Colonic mucosa (tissue), 4 donors: Measurements from ENCODE around the gene GFER. TPM values are rescaled to one million over a fixed set of nuclear protein-coding genes. Genes with fewer than 3 reads are reported as not detected.
"Not testable (repeated sequence)": the region's sequence is repeated elsewhere in the genome, so short reads cannot be mapped to it uniquely, and the experiment has no call there.

Experiments
- DNase-seq: peaks from one replicate; pipeline ENCODE4 v3.0.0-alpha.2; 2020
- H3K27ac ChIP-seq: fragments of 200-600 bp; one replicate; pipeline ENCODE4 v1.8.0; 2021
- H3K27me3 ChIP-seq: fragments of 200-600 bp; one replicate; pipeline ENCODE4 v1.8.0; 2021
- H3K36me3 ChIP-seq: fragments of 200-600 bp; one replicate; pipeline ENCODE4 v1.8.0; 2021
- H3K4me1 ChIP-seq: fragments of 200-600 bp; one replicate; pipeline ENCODE4 v1.8.0; 2021; ENCODE audit warnings: mild to moderate bottlenecking
- H3K4me3 ChIP-seq: fragments of 200-600 bp; one replicate; pipeline ENCODE4 v1.8.0; 2021
- H3K9ac ChIP-seq, 2 donors: one replicate each; pipeline ENCODE4 v1.7.0; 2013; ENCODE audit warnings: control low read depth in 2 of 2, low read depth in 2 of 2, low read length in 2 of 2
- H3K9me3 ChIP-seq: fragments of 200-600 bp; one replicate; pipeline ENCODE4 v1.8.0; 2021
- intact Hi-C: fragments of 100-400 bp; cut with DNase I; formaldehyde crosslinking; loops from one replicate; pipeline ENCODE4 v1.14.1; 2022
- total RNA-seq, 2 donors: library from RNA; stranded (reverse); fragmentation: NEBNext Ultra II Directional in 1 of 2; extraction: Animal tissue kit (Norgen Biotek cat#: 25700) in 1 of 2; gene quantifications; one replicate each; pipeline ENCODE4 v1.2.1, GENCODE V29; 2021
- TF ChIP-seq, protein P1 (sequence below): fragments of 200-600 bp; IDR thresholded peaks from one replicate; pipeline ENCODE4 v1.8.0; 2022; ENCODE audit warnings: antibody characterized with exemption, mild to moderate bottlenecking
- donor health status: healthy.
- donor health status: DM: no; HTN: no; CAD: no.
- donor health status: DM: no; HTN: no; CAD: no.

GFER gene
- total RNA-seq, 2 donors from 2014 or later = 76.6 to 79.5 TPM

DNA sequence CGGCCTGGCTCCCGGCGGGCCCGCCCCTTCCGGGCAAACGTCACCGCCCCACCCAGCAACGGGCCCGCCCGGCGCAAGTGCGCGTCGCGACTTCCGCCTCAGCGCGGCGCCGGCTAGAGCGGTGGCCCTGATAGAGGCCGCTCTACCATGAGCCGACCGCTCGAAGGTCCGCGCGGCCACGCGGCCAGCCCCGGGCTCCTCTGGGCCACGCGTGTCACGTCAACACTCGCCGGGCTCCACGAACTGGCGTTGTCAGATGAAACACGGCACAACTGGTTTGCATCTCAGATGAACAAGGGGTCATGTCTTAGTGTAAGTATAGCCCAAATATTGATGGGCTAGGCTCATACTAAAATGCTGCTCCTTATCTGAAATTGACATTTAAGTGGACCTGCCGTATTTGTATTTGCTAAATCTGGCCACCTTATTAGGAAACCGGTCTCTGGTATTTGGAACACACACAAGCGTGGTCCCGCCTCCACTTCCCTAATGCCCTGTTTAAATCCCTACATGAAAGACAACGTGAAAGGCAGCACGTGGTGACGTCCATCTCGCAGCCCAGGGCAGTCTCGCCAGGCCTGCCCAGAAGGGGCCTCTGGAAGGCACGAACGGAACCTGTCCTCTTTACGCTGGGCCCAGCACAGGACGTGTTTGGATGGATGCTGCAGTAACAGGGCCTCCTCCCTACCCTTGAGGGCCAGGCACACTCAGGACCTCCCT is 26.0 kb downstream of the GFER start, which contains the start of gene ZNF598:
TSS of gene ZNF598 (minus strand) at position 31 of the 720 bp plus-strand sequence.
- intact Hi-C loops = no loop called here
- TF ChIP-seq, protein P1, sequence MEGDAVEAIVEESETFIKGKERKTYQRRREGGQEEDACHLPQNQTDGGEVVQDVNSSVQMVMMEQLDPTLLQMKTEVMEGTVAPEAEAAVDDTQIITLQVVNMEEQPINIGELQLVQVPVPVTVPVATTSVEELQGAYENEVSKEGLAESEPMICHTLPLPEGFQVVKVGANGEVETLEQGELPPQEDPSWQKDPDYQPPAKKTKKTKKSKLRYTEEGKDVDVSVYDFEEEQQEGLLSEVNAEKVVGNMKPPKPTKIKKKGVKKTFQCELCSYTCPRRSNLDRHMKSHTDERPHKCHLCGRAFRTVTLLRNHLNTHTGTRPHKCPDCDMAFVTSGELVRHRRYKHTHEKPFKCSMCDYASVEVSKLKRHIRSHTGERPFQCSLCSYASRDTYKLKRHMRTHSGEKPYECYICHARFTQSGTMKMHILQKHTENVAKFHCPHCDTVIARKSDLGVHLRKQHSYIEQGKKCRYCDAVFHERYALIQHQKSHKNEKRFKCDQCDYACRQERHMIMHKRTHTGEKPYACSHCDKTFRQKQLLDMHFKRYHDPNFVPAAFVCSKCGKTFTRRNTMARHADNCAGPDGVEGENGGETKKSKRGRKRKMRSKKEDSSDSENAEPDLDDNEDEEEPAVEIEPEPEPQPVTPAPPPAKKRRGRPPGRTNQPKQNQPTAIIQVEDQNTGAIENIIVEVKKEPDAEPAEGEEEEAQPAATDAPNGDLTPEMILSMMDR = no peak
- Histone ChIP-seq H3K9me3 (no peaks in the 10 kb centered on the region), H3K27ac (peak within 1 kb of the TSS; percentile 88), H3K36me3 (no peaks in the 10 kb centered on the region), H3K4me1 (peaks cover 20% of the 10 kb centered on the region), H3K9ac (peak within 1 kb of the TSS; percentile 98), H3K4me3 (peak within 1 kb of the TSS; percentile 95), H3K27me3 (no peaks in the 10 kb centered on the region)
- peak; percentile 79 for DNase-seq

DNA sequence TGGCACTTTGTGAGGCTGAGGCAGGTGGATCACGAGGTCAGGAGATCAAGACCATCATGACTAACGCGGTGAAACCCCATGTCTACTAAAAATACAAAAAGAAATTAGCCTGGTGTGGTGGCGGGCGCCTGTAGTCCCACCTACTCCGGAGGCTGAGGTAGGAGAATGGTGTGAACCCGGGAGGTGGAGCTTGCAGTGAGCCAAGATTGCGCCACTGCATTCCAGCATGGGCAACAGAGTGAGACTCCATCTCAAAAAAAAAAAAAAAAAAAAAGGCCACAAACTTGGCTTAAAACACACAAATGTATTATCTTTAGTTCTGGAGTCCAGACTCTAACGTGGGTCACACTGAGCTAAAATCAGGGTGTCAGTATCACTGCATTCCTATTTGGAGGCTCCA is 27.7 kb downstream of the GFER start:
- DNase-seq, intact Hi-C loops: not testable (repeated sequence)
- peaks cover 16% of the 10 kb centered on the region for H3K4me1 ChIP-seq

DNA sequence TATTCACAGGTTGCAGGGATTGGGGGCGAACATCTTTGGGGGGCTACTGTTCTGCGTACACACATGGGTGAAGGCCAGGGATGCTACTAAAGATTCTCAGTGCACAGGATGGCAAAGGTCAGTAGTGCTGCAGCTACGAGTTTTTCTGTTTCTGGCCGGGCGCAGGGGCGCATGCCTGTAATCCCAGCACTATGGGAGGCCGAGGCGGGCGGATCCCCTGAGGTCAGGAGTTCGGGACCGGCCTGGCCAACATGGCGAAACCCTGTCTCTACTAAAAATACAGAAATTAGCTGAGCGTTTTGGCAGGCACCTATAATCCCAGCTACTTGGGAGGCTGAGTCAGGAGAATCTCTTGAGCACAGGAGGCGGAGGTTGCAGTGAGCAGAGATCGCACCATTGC is 29.5 kb downstream of the GFER start:
- H3K4me1 ChIP-seq = peaks cover 2% of the 10 kb centered on the region
- TF ChIP-seq, protein P1 = no peak
- intact Hi-C loops = no loop called here
- H3K4me3 ChIP-seq = no peak overlapping the region
- H3K9me3 ChIP-seq = no peaks in the 10 kb centered on the region
- no peak overlapping the region for H3K9ac ChIP-seq
- no peaks in the 10 kb centered on the region for H3K36me3 ChIP-seq
- no peak for DNase-seq
- no peaks in the 10 kb centered on the region for H3K27me3 ChIP-seq
- H3K27ac ChIP-seq = no peak overlapping the region

More for the DNA sequence above, 27.7 kb downstream of the GFER start:
- H3K9me3 ChIP-seq, H3K36me3 ChIP-seq, H3K27me3 ChIP-seq, H3K27ac ChIP-seq, H3K9ac ChIP-seq, H3K4me3 ChIP-seq: not testable (repeated sequence)

DNA sequence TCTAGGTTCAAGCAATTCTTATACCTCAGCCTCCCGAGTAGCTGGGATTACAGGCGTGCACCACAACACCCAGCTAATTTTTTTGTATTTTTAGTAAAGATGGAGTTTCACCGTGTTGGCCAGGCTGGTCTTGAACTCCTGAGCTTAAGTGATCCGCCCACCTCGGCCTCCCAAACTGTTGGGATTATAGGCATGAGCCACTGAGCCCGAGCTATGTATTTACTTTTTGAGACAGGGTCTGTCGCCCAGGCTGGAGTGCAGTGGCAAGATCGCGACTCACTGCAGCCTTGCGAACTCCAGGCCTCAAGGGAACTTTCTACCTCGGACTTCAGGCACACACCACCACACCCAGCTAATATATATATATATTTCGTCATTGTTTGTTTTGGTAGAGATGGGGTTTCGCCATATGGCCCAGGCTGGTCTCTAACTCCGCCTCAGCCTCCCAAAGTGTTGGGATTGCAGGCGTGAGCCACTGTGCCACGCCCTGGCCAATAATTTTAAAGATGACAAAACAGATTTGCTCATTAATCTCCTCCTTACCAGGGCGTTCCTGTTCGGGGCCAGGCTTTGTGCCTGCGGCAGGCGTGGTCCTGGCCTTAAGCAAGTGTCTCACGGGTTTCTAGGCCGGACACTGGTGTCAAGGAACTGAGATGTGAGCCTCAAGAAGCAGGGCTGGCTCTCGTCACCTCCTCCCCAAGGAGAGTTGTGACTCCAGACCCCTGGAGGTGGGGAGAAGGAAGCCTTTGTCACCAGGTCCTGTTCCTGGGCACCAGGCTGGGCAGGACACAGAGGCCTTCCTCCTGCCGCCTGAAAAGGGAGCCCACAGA is 31.3 kb downstream of the GFER start:
- TF ChIP-seq, protein P1 = no peak
- intact Hi-C loops = no loop called here
- DNase-seq = peak; percentile 80

DNA sequence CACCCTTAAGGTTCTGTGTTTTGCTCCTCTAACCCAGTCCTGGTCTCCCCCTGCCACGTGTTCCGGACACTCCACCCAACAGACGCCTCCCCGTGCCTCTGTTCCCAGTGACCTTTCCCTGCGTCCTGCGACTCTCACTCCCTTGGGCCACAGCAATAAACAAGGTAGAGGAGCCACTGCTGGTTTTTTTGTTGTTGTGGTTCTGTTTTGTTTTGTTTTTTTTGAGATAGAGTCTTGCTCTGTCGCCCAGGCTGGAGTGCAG is 31.9 kb downstream of the GFER start:
- peaks cover 10% of the 10 kb centered on the region for H3K4me1 ChIP-seq
- TF ChIP-seq, protein P1 = no peak
- H3K27me3 ChIP-seq = peaks cover 17% of the 10 kb centered on the region
- H3K9me3 ChIP-seq = no peaks in the 10 kb centered on the region
- intact Hi-C loops = no loop called here
- H3K27ac ChIP-seq = peak overlapping the region; percentile 72
- H3K36me3 ChIP-seq = no peaks in the 10 kb centered on the region
- H3K4me3 ChIP-seq = no peak overlapping the region
- peak overlapping the region; percentile 56 to 82 for H3K9ac ChIP-seq
- DNase-seq = no peak

More for the DNA sequence above, 31.3 kb downstream of the GFER start:
- no peaks in the 10 kb centered on the region for H3K36me3 ChIP-seq
- peak overlapping the region; percentile 72 for H3K27ac ChIP-seq
- H3K4me3 ChIP-seq = no peak overlapping the region
- H3K9ac ChIP-seq = peak overlapping the region; percentile 56 to 82
- peaks cover 12% of the 10 kb centered on the region for H3K27me3 ChIP-seq
- no peaks in the 10 kb centered on the region for H3K9me3 ChIP-seq
- H3K4me1 ChIP-seq = peaks cover 7% of the 10 kb centered on the region
